Endothelial cell (in vitro differentiated cells): ENCODE results near the gene ITGA2. TPM values are rescaled to one million over a fixed set of nuclear protein-coding genes. Genes with fewer than 3 reads are reported as not detected.

ENCODE experiments used
- DNase-seq: peaks from one replicate; pipeline ENCODE4 v3.0.0; 2021; ENCODE audit warnings: low spot score
- H3K27ac Mint-ChIP-seq: one replicate; pipeline ENCODE4 v1.8.0; 2021; ENCODE audit warnings: mixed read lengths, inconsistent platforms; ENCODE audit not compliant: unreplicated experiment
- H3K27me3 Mint-ChIP-seq: one replicate; pipeline ENCODE4 v1.8.0; 2021; ENCODE audit warnings: mild to moderate bottlenecking, moderate library complexity, mixed read lengths, inconsistent platforms; ENCODE audit not compliant: unreplicated experiment
- H3K36me3 Mint-ChIP-seq: one replicate; pipeline ENCODE4 v1.8.0; 2021; ENCODE audit warnings: mild to moderate bottlenecking, low read depth, mixed read lengths, inconsistent platforms; ENCODE audit not compliant: unreplicated experiment
- H3K4me1 Mint-ChIP-seq: one replicate; pipeline ENCODE4 v1.8.0; 2021; ENCODE audit warnings: mild to moderate bottlenecking, mixed read lengths, inconsistent platforms; ENCODE audit not compliant: unreplicated experiment
- H3K4me3 Mint-ChIP-seq: one replicate; pipeline ENCODE4 v1.8.0; 2021; ENCODE audit warnings: mild to moderate bottlenecking, mixed read lengths, inconsistent platforms; ENCODE audit not compliant: unreplicated experiment
- H3K9me3 Mint-ChIP-seq: one replicate; pipeline ENCODE4 v1.8.0; 2021; ENCODE audit warnings: mixed read lengths, inconsistent platforms; ENCODE audit not compliant: unreplicated experiment
- total RNA-seq: library from RNA; stranded (reverse); fragmentation: NEBNext Ultra II Directional; extraction: Animal tissue kit (Norgen Biotek cat#: 25700); gene quantifications from one replicate; pipeline ENCODE4 v1.2.1, GENCODE V29; 2021; ENCODE audit not compliant: unreplicated experiment
- TF ChIP-seq, protein P1 (sequence below): fragments of 200-600 bp; sonication (generic); IDR thresholded peaks from one replicate; pipeline ENCODE4 v1.5.0; 2021; ENCODE audit warnings: antibody characterized with exemption; ENCODE audit not compliant: unreplicated experiment

ITGA2 gene
- total RNA-seq, 1 donor from 2014 or later: 15.1 TPM

DNA sequence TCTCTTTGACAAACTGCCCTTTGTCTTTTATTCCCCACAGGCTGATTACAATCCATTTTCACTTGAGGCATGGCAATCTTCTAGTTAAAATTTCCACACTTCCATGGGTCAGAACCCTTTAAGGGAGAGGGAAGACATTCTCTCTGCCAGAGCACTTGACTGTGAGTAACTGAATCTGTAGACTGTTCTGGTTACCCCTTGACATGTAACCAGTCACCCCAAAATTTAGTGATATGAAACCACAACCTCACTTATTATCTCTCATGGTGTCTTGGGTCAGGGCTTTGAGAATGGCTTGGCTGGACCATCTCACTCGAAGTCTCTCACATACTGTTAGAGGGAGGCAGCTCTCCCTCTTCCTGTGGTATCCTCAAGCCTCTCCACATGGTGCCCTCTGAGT is 14.0 kb downstream of the ITGA2 start:
- H3K9me3 Mint-ChIP-seq: no peaks in the 10 kb centered on the region

DNA sequence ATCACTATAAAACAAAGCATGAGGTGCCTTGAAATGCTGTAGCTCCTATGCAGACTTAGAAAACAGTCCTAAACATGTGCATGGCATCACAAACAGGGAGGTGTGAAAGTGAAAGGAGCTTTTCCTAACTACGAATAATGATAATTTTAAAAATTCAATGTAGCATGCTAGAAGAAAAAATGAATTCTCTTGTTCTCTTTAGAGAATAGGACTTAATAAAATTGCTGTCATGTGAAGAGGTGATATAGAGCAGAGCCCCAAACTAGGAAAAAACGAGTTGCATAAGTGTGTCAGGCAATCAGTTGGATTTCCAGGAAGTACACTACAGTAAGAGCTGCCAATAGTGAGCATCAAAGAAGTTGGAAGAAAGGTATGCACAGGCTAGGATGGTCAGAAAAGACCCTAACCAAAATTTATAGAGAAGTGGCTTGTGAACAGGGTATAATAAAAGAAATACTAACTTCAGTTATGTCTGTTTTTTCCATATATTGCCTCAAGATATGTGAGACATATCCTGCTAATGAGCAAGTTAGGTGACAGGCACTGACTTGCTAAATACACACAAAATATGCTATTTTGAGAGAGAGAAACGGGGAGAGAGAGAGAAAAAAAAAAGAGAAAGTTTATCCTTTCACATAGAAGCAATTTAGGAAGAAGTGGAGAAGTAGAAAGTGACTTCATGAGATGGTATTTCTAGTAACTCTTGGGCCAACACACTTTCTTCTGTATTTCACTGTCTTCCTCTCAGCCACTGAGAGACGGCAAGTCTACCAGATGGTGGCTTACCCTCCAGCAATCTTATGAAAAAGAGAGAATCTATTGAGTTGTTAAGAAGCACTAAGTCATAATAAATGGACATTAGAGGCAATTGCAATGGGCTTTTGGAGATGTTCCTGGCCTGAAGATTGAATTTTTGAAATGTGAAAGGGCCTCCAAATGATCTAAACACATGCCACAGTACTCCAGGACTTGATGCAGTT is 18.0 kb downstream of the ITGA2 start:
- no peak for DNase-seq
- peaks cover 3% of the 10 kb centered on the region for H3K36me3 Mint-ChIP-seq

More for the DNA sequence above, 14.0 kb downstream of the ITGA2 start:
- no peak overlapping the region for H3K4me3 Mint-ChIP-seq
- H3K4me1 Mint-ChIP-seq: peaks cover 11% of the 10 kb centered on the region
- TF ChIP-seq, protein P1, sequence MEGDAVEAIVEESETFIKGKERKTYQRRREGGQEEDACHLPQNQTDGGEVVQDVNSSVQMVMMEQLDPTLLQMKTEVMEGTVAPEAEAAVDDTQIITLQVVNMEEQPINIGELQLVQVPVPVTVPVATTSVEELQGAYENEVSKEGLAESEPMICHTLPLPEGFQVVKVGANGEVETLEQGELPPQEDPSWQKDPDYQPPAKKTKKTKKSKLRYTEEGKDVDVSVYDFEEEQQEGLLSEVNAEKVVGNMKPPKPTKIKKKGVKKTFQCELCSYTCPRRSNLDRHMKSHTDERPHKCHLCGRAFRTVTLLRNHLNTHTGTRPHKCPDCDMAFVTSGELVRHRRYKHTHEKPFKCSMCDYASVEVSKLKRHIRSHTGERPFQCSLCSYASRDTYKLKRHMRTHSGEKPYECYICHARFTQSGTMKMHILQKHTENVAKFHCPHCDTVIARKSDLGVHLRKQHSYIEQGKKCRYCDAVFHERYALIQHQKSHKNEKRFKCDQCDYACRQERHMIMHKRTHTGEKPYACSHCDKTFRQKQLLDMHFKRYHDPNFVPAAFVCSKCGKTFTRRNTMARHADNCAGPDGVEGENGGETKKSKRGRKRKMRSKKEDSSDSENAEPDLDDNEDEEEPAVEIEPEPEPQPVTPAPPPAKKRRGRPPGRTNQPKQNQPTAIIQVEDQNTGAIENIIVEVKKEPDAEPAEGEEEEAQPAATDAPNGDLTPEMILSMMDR: no peak
- no peak overlapping the region for H3K27ac Mint-ChIP-seq
- H3K27me3 Mint-ChIP-seq: no peaks in the 10 kb centered on the region
- peaks cover 3% of the 10 kb centered on the region for H3K36me3 Mint-ChIP-seq
- no peak for DNase-seq

DNA sequence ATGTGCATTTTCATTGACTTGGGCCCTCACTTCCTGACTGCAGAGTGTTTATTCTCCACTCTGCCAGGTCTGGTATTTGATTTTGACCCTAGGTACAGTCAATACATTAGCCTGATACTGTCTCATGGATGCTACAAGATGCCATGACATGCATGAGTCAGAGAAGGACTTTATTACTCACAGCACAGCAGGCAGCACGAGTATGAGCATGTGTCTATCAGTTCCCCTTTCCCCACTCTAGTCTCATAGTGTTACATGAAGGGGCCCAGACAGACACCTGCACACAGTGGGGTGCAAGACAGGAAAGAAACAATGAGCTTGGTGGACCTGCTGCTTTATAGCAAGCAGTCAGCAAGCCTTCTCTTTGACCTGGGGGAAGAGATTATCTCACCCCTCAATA is 19.6 kb downstream of the ITGA2 start:
- Mint-ChIP-seq H3K4me3 (no peak overlapping the region), H3K27me3 (no peaks in the 10 kb centered on the region), H3K36me3 (no peaks in the 10 kb centered on the region), H3K9me3 (no peaks in the 10 kb centered on the region), H3K4me1 (peaks cover 8% of the 10 kb centered on the region), H3K27ac (no peak overlapping the region)
- no peak for DNase-seq
- TF ChIP-seq, protein P1: no peak

More for the DNA sequence above, 18.0 kb downstream of the ITGA2 start:
- Mint-ChIP-seq H3K27ac (no peak overlapping the region), H3K9me3 (no peaks in the 10 kb centered on the region), H3K27me3 (no peaks in the 10 kb centered on the region), H3K4me3 (no peak overlapping the region), H3K4me1 (peaks cover 11% of the 10 kb centered on the region)
- TF ChIP-seq, protein P1: no peak

DNA sequence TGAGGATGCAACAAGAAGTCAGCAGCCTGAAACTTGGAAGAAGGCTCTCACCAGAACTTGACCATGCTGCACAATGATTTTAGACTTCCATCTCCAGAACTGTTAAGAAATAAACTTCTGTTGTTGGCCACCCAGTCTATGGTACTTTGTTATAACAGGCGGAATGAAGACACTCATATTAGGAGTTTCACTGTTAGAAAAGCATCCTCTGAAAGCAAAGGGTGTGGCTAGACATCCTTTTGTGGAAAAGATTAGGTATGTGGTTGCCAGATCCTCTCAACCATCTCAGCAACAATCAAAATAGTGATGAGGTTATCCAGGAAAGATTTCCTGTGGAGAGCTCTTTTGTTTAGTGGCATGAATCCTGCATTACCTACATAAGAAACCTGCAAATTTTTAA is 20.7 kb downstream of the ITGA2 start:
- no peaks in the 10 kb centered on the region for H3K9me3 Mint-ChIP-seq
- peaks cover 4% of the 10 kb centered on the region for H3K4me1 Mint-ChIP-seq
- peaks cover 2% of the 10 kb centered on the region for H3K27me3 Mint-ChIP-seq
- TF ChIP-seq, protein P1: no peak
- DNase-seq: no peak
- no peaks in the 10 kb centered on the region for H3K36me3 Mint-ChIP-seq
- no peak overlapping the region for H3K27ac Mint-ChIP-seq
- no peak overlapping the region for H3K4me3 Mint-ChIP-seq

DNA sequence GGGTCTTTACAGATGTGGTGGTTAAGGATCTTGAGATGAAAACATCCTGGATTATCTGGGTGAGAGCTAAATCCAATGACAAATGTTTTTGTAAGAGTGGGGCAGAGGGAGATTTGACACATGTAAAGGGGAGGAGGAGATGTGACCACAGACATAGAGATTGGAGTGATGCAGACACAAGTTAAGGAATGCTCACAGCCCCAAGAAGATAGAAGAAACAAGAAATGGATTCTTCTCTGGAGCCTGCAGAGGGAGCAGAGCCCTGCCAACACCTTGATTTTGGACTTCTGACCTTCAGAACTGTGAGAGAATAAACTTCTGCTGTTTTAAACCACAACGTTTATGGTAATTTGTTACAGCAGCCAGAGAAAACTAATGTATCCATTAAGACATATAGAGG is 21.7 kb downstream of the ITGA2 start:
- no peak overlapping the region for H3K4me3 Mint-ChIP-seq
- DNase-seq: no peak
- TF ChIP-seq, protein P1: no peak
- no peaks in the 10 kb centered on the region for H3K4me1 Mint-ChIP-seq
- H3K27ac Mint-ChIP-seq: no peak overlapping the region
- peaks cover 2% of the 10 kb centered on the region for H3K27me3 Mint-ChIP-seq
- no peaks in the 10 kb centered on the region for H3K9me3 Mint-ChIP-seq
- H3K36me3 Mint-ChIP-seq: no peaks in the 10 kb centered on the region
